Hematopoietic multipotent progenitor cell treated with erythropoietin and hydrocortisone succinate and interleukin-3 and kit ligand, for 4 days (in vitro differentiated cells): ENCODE results near the gene CCSAP.
"Not testable (repeated sequence)": the region's sequence is repeated elsewhere in the genome, so short reads cannot be mapped to it uniquely, and the experiment has no call there.

Experiments used
- DNase-seq: peaks from one replicate; pipeline ENCODE4 v3.0.0-alpha.2; 2015

The CCSAP gene

GRCh38 chr1:229364207-229365065, 21.6 kb upstream of the CCSAP start:
- no peak for DNase-seq

- no peak for DNase-seq
These were observed 20.9 kb upstream of the CCSAP start for GRCh38 chr1:229363723-229364122.

- DNase-seq: no peak
These were observed 17.6 kb upstream of the CCSAP start for GRCh38 chr1:229360420-229360819.

GRCh38 chr1:229355661-229356060, 12.8 kb upstream of the CCSAP start:
- no peak for DNase-seq

GRCh38 chr1:229354226-229354625, 11.4 kb upstream of the CCSAP start:
- no peak for DNase-seq

GRCh38 chr1:229352975-229353374, 10.1 kb upstream of the CCSAP start:
- no peak for DNase-seq

- no peak for DNase-seq
These were observed 6.9 kb upstream of the CCSAP start for GRCh38 chr1:229349463-229350385.

- DNase-seq: no peak
These were observed 4.7 kb upstream of the CCSAP start for GRCh38 chr1:229347528-229347927.

- no peak for DNase-seq
These were observed 2.3 kb upstream of the CCSAP start for GRCh38 chr1:229344937-229345684.

GRCh38 chr1:229344139-229344538, 1.3 kb upstream of the CCSAP start:
- no peak for DNase-seq

- peak; percentile 89 for DNase-seq
These were observed 832 bp downstream of the CCSAP start for GRCh38 chr1:229341774-229342655.

- DNase-seq: no peak
These were observed 2.4 kb downstream of the CCSAP start for GRCh38 chr1:229340496-229340895.

GRCh38 chr1:229339520-229339919, 3.3 kb downstream of the CCSAP start:
- peak; percentile 29 for DNase-seq

- DNase-seq: no peak
These were observed 3.8 kb downstream of the CCSAP start for GRCh38 chr1:229339086-229339485.

- no peak for DNase-seq
These were observed 6.5 kb downstream of the CCSAP start for GRCh38 chr1:229336345-229336744.

- DNase-seq: no peak
These were observed 8.1 kb downstream of the CCSAP start for GRCh38 chr1:229334716-229335115.

- no peak for DNase-seq
These were observed 8.6 kb downstream of the CCSAP start for GRCh38 chr1:229334269-229334668.

GRCh38 chr1:229328598-229329362, 14.1 kb downstream of the CCSAP start:
- no peak for DNase-seq

- DNase-seq: not testable (repeated sequence)
These were observed 15.1 kb downstream of the CCSAP start for GRCh38 chr1:229327765-229328164.

- DNase-seq: no peak
These were observed 16.2 kb downstream of the CCSAP start for GRCh38 chr1:229326601-229327000.

- no peak for DNase-seq
These were observed 16.9 kb downstream of the CCSAP start for GRCh38 chr1:229325853-229326487.
